ENCODE data around the gene GPC1. TPM values are rescaled to one million over a fixed set of nuclear protein-coding genes. Genes with fewer than 3 reads are reported as not detected.

The GPC1 gene
- total and polyA plus RNA-seq, 2 of the 13 experiments (the other 11 are each of a cell fraction or from before 2014, with no cell fraction given): 4.0 to 5.5 TPM

- Histone ChIP-seq H3K9me3 (ENCODE audit: low read length) (no peaks in the 10 kb centered on the region), H3K27ac (ENCODE audit: extremely low read length, insufficient read depth, low read length) (no peak overlapping the region), H4K20me1 (ENCODE audit: insufficient read depth, low read length) (no peaks in the 10 kb centered on the region), H3K27me3 (ENCODE audit: control insufficient read depth in 1 of 2, insufficient read depth in 2 of 2, low read length in 2 of 2) (peaks cover 17 to 72% of the 10 kb centered on the region in 2 experiments; a peak in 4 of 5 replicates), H3K36me3 (replicated peaks in 1 of 2; ENCODE audit: control insufficient read depth in 1 of 2, insufficient read depth in 2 of 2, low read length in 2 of 2) (no peaks in the 10 kb centered on the region), H3K4me2 (ENCODE audit: low read depth, low read length) (no peak overlapping the region), H3K9ac (ENCODE audit: insufficient read depth, low read depth, low read length) (no peak overlapping the region), H2AFZ (ENCODE audit: low read length) (no peak overlapping the region), H3K4me1 (ENCODE audit: insufficient read depth, low read length) (no peaks in the 10 kb centered on the region), H3K4me3 (replicated peaks in 1 of 3; ENCODE audit: insufficient read depth in 1 of 3, low read depth in 2 of 3, low read length in 3 of 3) (no peak overlapping the region), H3K79me2 (ENCODE audit: insufficient read depth, low read length) (no peaks in the 10 kb centered on the region)
- FAIRE-seq (no peak), DNase-seq (ENCODE audit: low spot score) (no peak), ATAC-seq (no peak)
- BruUV-seq (replicated peaks): no TSS peak
- intact Hi-C loops (cut with micrococcal nuclease; ENCODE audit: unreplicated experiment) (no loop called here), in situ Hi-C loops (cut with HindIII; ENCODE audit: extremely low pct_ligation_motif_present, low pct_unique_long_range_greater_than_20kb) (no loop called here)
- TF ChIP-seq ZNF616 (CRISPR knock-in tag; IDR thresholded peaks at IDR 0.05; ENCODE audit: low read depth) (no peak), DDIT3 (CRISPR knock-in tag; IDR thresholded peaks at IDR 0.05) (no peak), TAF1 (CRISPR knock-in tag; IDR thresholded peaks at IDR 0.05) (no peak), ZBTB26 (CRISPR knock-in tag; IDR thresholded peaks at IDR 0.05; ENCODE audit: borderline replicate concordance) (no peak), ZNF841 (CRISPR knock-in tag; IDR thresholded peaks at IDR 0.05; ENCODE audit: borderline replicate concordance) (no peak), MXD4 (CRISPR knock-in tag; IDR thresholded peaks at IDR 0.05) (no peak), ZZZ3 (CRISPR knock-in tag; IDR thresholded peaks at IDR 0.05; ENCODE audit: borderline replicate concordance) (no peak)
- ChIA-PET CTCF (ENCODE audit: low intra/inter-chr PET ratio, low total read pairs) (no interaction called here), POLR2A (no interaction called here)
- WGBS (ENCODE audit: low lambda C conversion rate): 8% methylated on average over 16 of the region's 21 CpGs
These were observed 24.7 kb upstream of the GPC1 start for GRCh38 chr2:240410808-240411207.
